ENCODE results near the gene OR10W1. TPM values are rescaled to one million over a fixed set of nuclear protein-coding genes. Genes with fewer than 3 reads are reported as not detected.

The OR10W1 gene
- total RNA-seq, 4 donors from 2014 or later, result not detected

Other genes starting within 250 kb of the OR10W1 start
- gene OR9Q1, start 244.4 kb downstream of the OR10W1 start, total RNA-seq, result not detected
- not detected for gene OR6Q1, start 237.3 kb downstream of the OR10W1 start, total RNA-seq
- gene OR9I1, start 142.7 kb downstream of the OR10W1 start, total RNA-seq, result not detected
- not detected for gene OR9Q2, start 79.2 kb downstream of the OR10W1 start, total RNA-seq
- not detected for gene OR1S2, start 64.1 kb downstream of the OR10W1 start, total RNA-seq
- gene OR1S1, start 55.5 kb downstream of the OR10W1 start, total RNA-seq, result not detected
- not detected for gene OR10Q1, start 39.3 kb downstream of the OR10W1 start, total RNA-seq
- not detected for gene OR5B17, start 90.8 kb upstream of the OR10W1 start, total RNA-seq
- gene OR5B3, start 138.6 kb upstream of the OR10W1 start, total RNA-seq, result not detected
- gene OR5B2, start 159.9 kb upstream of the OR10W1 start, total RNA-seq, result not detected
- not detected for gene OR5B12, start 174.0 kb upstream of the OR10W1 start, total RNA-seq
- gene OR5B21, start 239.8 kb upstream of the OR10W1 start, total RNA-seq, result not detected

Data from omental fat pad (tissue), 4 donors.